Tibial nerve (tissue), 4 donors: ENCODE measurements around the gene CARS2. TPM values are rescaled to one million over a fixed set of nuclear protein-coding genes. Genes with fewer than 3 reads are reported as not detected.
"Not testable (repeated sequence)": the region's sequence is repeated elsewhere in the genome, so short reads cannot be mapped to it uniquely, and the experiment has no call there.

ENCODE experiments used
- DNase-seq, 2 donors: peaks; one replicate each; pipeline ENCODE4 v3.0.0-alpha.2; 2019; ENCODE audit warnings: low spot score in 2 of 2
- H3K27ac ChIP-seq, 4 donors: fragments of 200-600 bp; sonication (generic) in 3 of 4; one replicate each; pipeline ENCODE4 v1.5.1; 2017 to 2019; ENCODE audit warnings: mild to moderate bottlenecking in 1 of 4
- H3K27me3 ChIP-seq, 2 donors: fragments of 200-600 bp; sonication (generic) in 1 of 2; one replicate each; pipeline versions ENCODE4 v1.5.1 to v1.6.0; 2017 to 2019
- H3K36me3 ChIP-seq, 3 donors: fragments of 200-600 bp; sonication (generic); one replicate each; pipeline ENCODE4 v1.5.1; 2018 to 2019
- H3K4me1 ChIP-seq, 4 donors: fragments of 200-600 bp; sonication (generic) in 3 of 4; one replicate each; pipeline ENCODE4 v1.5.1; 2017 to 2019
- H3K4me3 ChIP-seq, 4 donors: fragments of 200-600 bp; sonication (generic) in 3 of 4; one replicate each; pipeline ENCODE4 v1.5.1; 2017 to 2019; ENCODE audit warnings: mild to moderate bottlenecking in 1 of 4, moderate library complexity in 1 of 4
- H3K9me3 ChIP-seq, 4 donors: fragments of 200-600 bp; sonication (generic) in 3 of 4; one replicate each; pipeline ENCODE4 v1.5.1; 2017 to 2019
- EP300 ChIP-seq, 2 donors: sonication (generic); formaldehyde crosslinking; IDR thresholded peaks; one replicate each; pipeline ENCODE4 v1.6.1; 2017; ENCODE audit warnings: antibody characterized with exemption in 2 of 2, mild to moderate bottlenecking in 1 of 2
- POLR2A ChIP-seq, 2 donors: fragments of 450-650 bp; IDR thresholded peaks; one replicate each; pipeline ENCODE4 v1.6.1; 2017; ENCODE audit warnings: antibody characterized with exemption in 2 of 2, mild to moderate bottlenecking in 2 of 2, moderate library complexity in 2 of 2
- WGBS, 2 donors: methylation state at CpG; one replicate each; pipeline ENCODE4 v1.1.5; 2018; 5-methylcytosine and 5-hydroxymethylcytosine counted together
- total RNA-seq, 4 donors: library from RNA; depleted of rRNA; stranded (reverse); fragments of >200 nt; gene quantifications; one replicate each; pipeline ENCODE4 v1.1.0, GENCODE V29; 2016
- TF ChIP-seq, protein P1 (sequence below), 5 experiments: fragments of 200-600 bp in 3 of 5; fragments of 450-650 bp in 2 of 5; sonication (generic) in 3 of 5; IDR thresholded peaks; one replicate each; pipeline ENCODE4 v1.5.1; 2016 to 2019; ENCODE audit warnings: antibody characterized with exemption in 5 of 5, mild to moderate bottlenecking in 3 of 5, moderate library complexity in 2 of 5

The CARS2 gene
- total RNA-seq, 4 donors from 2014 or later, result 33.7 to 68.4 (median 64.3) TPM

DNA sequence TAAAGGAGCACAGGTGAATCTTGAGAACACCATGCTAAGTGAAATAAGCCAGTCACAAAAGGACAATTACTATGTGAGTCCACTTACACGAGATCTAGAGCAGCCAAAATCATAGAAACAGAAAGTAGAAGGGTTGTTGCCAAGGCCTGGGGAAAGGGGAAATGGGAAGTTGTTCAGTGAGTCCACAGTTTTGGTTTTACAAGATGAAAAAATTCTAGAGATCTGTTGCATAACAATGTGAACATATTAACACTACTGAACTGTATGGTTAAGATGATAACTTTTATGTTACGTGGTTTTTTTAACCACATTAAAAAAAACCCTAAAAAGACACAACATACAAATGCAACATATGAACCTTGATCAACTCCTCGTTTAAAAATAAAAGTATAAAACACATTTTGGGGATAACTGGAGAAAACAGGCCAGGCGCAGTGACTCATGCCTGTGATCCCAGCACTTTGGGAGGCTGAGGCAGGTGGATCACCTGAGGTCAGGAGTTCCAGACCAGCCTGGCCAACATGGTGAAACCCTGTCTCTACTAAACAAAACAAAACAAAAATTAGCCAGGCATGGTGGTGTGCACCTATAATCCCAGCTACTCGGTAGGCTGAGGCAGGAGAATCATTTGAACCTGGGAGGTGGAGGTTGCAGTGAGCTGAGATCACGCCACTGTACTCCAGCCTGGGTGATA is 47.6 kb downstream of the CARS2 start:
- 80 to 83% methylated on average over 6 of the region's 6 CpGs for WGBS, 2 donors
- Histone ChIP-seq H3K36me3 (peaks cover 0 to 82% (median 2%) of the 10 kb centered on the region in 3 donors), H3K9me3 (peaks cover 0 to 11% (median 0%) of the 10 kb centered on the region in 4 donors)
- peak in 1 of 2 donors; percentile 22 for TF ChIP-seq EP300 (IDR thresholded peaks at IDR 0.05)
- not testable (repeated sequence) for DNase-seq, H3K4me3 ChIP-seq, H3K27ac ChIP-seq, H3K27me3 ChIP-seq, H3K4me1 ChIP-seq

DNA sequence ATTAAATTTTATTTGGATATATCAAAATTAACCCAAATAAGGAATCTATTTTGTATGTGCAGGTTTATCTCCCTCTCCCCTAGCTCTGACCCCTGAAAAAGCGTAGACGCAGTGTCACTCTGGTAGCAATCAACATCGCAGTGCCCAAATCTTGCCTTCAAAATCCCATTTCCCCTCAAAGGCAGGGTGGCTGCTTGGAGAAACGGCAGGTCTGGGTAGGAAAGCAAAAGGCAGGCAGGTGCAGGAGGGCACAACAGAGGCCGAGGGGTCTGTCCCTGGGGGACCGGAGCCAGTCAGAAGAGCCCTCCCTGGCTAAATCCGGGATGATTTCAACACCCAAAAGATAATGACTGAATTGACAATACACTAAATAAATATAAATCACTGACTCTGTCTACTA is 48.7 kb downstream of the CARS2 start:
- TF ChIP-seq EP300 (IDR thresholded peaks at IDR 0.05) (no peak), POLR2A (IDR thresholded peaks at IDR 0.05) (no peak)
- TF ChIP-seq, protein P1, sequence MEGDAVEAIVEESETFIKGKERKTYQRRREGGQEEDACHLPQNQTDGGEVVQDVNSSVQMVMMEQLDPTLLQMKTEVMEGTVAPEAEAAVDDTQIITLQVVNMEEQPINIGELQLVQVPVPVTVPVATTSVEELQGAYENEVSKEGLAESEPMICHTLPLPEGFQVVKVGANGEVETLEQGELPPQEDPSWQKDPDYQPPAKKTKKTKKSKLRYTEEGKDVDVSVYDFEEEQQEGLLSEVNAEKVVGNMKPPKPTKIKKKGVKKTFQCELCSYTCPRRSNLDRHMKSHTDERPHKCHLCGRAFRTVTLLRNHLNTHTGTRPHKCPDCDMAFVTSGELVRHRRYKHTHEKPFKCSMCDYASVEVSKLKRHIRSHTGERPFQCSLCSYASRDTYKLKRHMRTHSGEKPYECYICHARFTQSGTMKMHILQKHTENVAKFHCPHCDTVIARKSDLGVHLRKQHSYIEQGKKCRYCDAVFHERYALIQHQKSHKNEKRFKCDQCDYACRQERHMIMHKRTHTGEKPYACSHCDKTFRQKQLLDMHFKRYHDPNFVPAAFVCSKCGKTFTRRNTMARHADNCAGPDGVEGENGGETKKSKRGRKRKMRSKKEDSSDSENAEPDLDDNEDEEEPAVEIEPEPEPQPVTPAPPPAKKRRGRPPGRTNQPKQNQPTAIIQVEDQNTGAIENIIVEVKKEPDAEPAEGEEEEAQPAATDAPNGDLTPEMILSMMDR (IDR thresholded peaks at IDR 0.05), result no peak
- H3K36me3 ChIP-seq, result peaks cover 0 to 82% (median 0%) of the 10 kb centered on the region in 3 donors

GRCh38 chr13:110653851-110654250 is 52.1 kb downstream of the CARS2 start:
- Histone ChIP-seq H3K4me1 (peaks cover 0 to 2% (median 0%) of the 10 kb centered on the region in 4 donors), H3K27me3 (no peaks in the 10 kb centered on the region), H3K4me3 (no peak overlapping the region), H3K36me3 (peaks cover 0 to 80% (median 0%) of the 10 kb centered on the region in 3 donors), H3K9me3 (no peaks in the 10 kb centered on the region), H3K27ac (no peak overlapping the region)
- DNase-seq, result no peak
- 93 to 97% methylated on average over 13 to 14 of the region's 14 CpGs for WGBS, 2 donors
- no peak for TF ChIP-seq POLR2A (IDR thresholded peaks at IDR 0.05)
- TF ChIP-seq EP300 (IDR thresholded peaks at IDR 0.05), result no peak

More for the DNA sequence above, 48.7 kb downstream of the CARS2 start:
- 90 to 92% methylated on average over 7 of the region's 7 CpGs for WGBS, 2 donors
- Histone ChIP-seq H3K27ac (no peak overlapping the region), H3K27me3 (no peaks in the 10 kb centered on the region), H3K4me3 (no peak overlapping the region), H3K4me1 (no peaks in the 10 kb centered on the region), H3K9me3 (peaks cover 0 to 11% (median 0%) of the 10 kb centered on the region in 4 donors)
- no peak for DNase-seq

- TF ChIP-seq EP300 (IDR thresholded peaks at IDR 0.05) (no peak), POLR2A (IDR thresholded peaks at IDR 0.05) (no peak)
- TF ChIP-seq, protein P1 (IDR thresholded peaks at IDR 0.05), result no peak
- Histone ChIP-seq H3K4me3 (no peak overlapping the region), H3K36me3 (peaks cover 0 to 77% (median 0%) of the 10 kb centered on the region in 3 donors), H3K4me1 (peaks cover 0 to 6% (median 0%) of the 10 kb centered on the region in 4 donors), H3K9me3 (no peaks in the 10 kb centered on the region), H3K27me3 (no peaks in the 10 kb centered on the region), H3K27ac (no peak overlapping the region)
- DNase-seq, result no peak
- WGBS, 2 donors, result 81 to 88% methylated on average over 14 of the region's 14 CpGs
Observed at GRCh38 chr13:110653271-110653670, 52.6 kb downstream of the CARS2 start.

GRCh38 chr13:110652764-110653163 is 53.2 kb downstream of the CARS2 start:
- no peak for DNase-seq
- H3K27me3 ChIP-seq, result no peaks in the 10 kb centered on the region
- H3K36me3 ChIP-seq, result peaks cover 0 to 72% (median 0%) of the 10 kb centered on the region in 3 donors
- no peak overlapping the region for H3K4me3 ChIP-seq
- WGBS, 2 donors, result 80 to 92% methylated on average over 7 to 10 of the region's 10 CpGs
- no peak overlapping the region for H3K27ac ChIP-seq
- H3K9me3 ChIP-seq, result no peaks in the 10 kb centered on the region
- TF ChIP-seq POLR2A (IDR thresholded peaks at IDR 0.05), result no peak
- TF ChIP-seq, protein P1 (IDR thresholded peaks at IDR 0.05), result no peak
- no peak for TF ChIP-seq EP300 (IDR thresholded peaks at IDR 0.05)
- peaks cover 0 to 6% (median 0%) of the 10 kb centered on the region in 4 donors for H3K4me1 ChIP-seq

DNA sequence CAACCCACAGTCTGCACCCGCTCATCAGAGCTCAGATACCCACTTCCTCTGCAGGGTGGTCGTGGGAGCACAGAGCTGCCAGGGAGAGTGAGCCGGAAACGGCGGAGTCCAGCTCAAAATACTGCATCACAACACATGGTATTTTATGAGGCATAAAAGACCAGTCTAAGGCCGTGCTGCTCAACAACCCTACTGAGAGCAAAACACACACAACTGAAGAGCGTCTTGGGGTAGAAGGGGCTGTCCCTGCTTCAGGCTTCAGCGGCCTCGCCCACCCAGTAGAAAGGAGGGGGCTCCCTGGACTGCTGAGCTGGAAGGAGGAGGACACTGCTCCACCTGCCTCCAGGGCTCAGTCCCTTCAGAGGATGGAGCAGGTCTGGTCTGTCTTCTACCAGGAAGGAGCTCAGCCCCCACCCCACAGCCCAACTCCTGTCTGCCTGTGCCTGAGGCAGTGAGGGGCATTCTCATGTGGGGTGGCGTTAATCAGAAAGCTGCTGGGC is 53.6 kb downstream of the CARS2 start:
- Histone ChIP-seq H3K27ac (no peak overlapping the region), H3K4me3 (no peak overlapping the region), H3K36me3 (peaks cover 0 to 70% (median 0%) of the 10 kb centered on the region in 3 donors), H3K9me3 (no peaks in the 10 kb centered on the region), H3K27me3 (no peaks in the 10 kb centered on the region), H3K4me1 (peaks cover 0 to 6% (median 0%) of the 10 kb centered on the region in 4 donors)
- no peak for DNase-seq
- TF ChIP-seq EP300 (IDR thresholded peaks at IDR 0.05) (no peak), POLR2A (IDR thresholded peaks at IDR 0.05) (no peak)
- TF ChIP-seq, protein P1 (IDR thresholded peaks at IDR 0.05), result no peak
- WGBS, 2 donors, result 90 to 94% methylated on average over 10 of the region's 10 CpGs
